ENCODE measurements around the gene ARCN1.

The ARCN1 gene

GRCh38 chr11:118620529-118621070, 48.4 kb downstream of the ARCN1 start:
- no peaks in the 10 kb centered on the region for H3K9me3 ChIP-seq (ENCODE audit: control extremely low read depth in 1 of 5, control insufficient read depth in 4 of 5, insufficient read depth in 2 of 5, low read depth in 1 of 5, low read length in 4 of 5)
- WGBS (ENCODE audit: insufficient coverage): 70% methylated on average over 7 of the region's 7 CpGs
- no peaks in the 10 kb centered on the region for H3K27me3 ChIP-seq (replicated peaks in 2 of 5; ENCODE audit: control insufficient read depth in 4 of 5, insufficient read depth in 5 of 5, low read length in 4 of 5)
- H3K27ac ChIP-seq (ENCODE audit: insufficient read depth in 1 of 2, low read depth in 1 of 2, low read length in 2 of 2, poor library complexity in 1 of 2, severe bottlenecking in 2 of 2): no peak overlapping the region
- peaks cover 0 to 23% (median 19%) of the 10 kb centered on the region in 4 experiments for H3K4me1 ChIP-seq (ENCODE audit: control extremely low read depth in 1 of 4, control insufficient read depth in 4 of 4, insufficient read depth in 4 of 4, low read length in 3 of 4)
- no peaks in the 10 kb centered on the region for H3K36me3 ChIP-seq (ENCODE audit: control insufficient read depth in 4 of 4, insufficient read depth in 4 of 4, low read length in 3 of 4)
- no peak for DNase-seq
- ChIA-PET CTCF (interaction anchor here (1.1 to 8.4 kb wide), 6 partner anchors 8 to 36 kb away, joined by 4 to 55 read pairs (median 18); no protein-coding TSS in a partner anchor), POLR2A (no interaction called here)
- H3K4me3 ChIP-seq (ENCODE audit: control insufficient read depth in 1 of 7, extremely low read depth in 1 of 7, insufficient read depth in 4 of 7, low read depth in 2 of 7, low read length in 6 of 7): peak overlapping the region; percentile 20 to 74 (median 40)

- under 1% methylated on average over 26 of the region's 38 CpGs for WGBS (ENCODE audit: insufficient coverage)
- peaks cover 0 to 26% (median 20%) of the 10 kb centered on the region in 4 experiments for H3K4me1 ChIP-seq (ENCODE audit: control extremely low read depth in 1 of 4, control insufficient read depth in 4 of 4, insufficient read depth in 4 of 4, low read length in 3 of 4)
Observed at GRCh38 chr11:118621071-118621783, 49.0 kb downstream of the ARCN1 start.

GRCh38 chr11:118621784-118622375, 49.7 kb downstream of the ARCN1 start:
- CTCF ChIA-PET: interaction anchor here (0.7 to 8.4 kb wide), 9 partner anchors 10 to 39 kb away, joined by 3 to 55 read pairs (median 4); no protein-coding TSS in a partner anchor
- Histone ChIP-seq H3K9me3 (ENCODE audit: control extremely low read depth in 1 of 5, control insufficient read depth in 4 of 5, insufficient read depth in 2 of 5, low read depth in 1 of 5, low read length in 4 of 5) (no peaks in the 10 kb centered on the region), H3K36me3 (ENCODE audit: control insufficient read depth in 4 of 4, insufficient read depth in 4 of 4, low read length in 3 of 4) (no peaks in the 10 kb centered on the region), H3K4me1 (ENCODE audit: control extremely low read depth in 1 of 4, control insufficient read depth in 4 of 4, insufficient read depth in 4 of 4, low read length in 3 of 4) (peaks cover 0 to 26% (median 20%) of the 10 kb centered on the region in 4 experiments), H3K4me3 (ENCODE audit: control insufficient read depth in 1 of 7, extremely low read depth in 1 of 7, insufficient read depth in 4 of 7, low read depth in 2 of 7, low read length in 6 of 7) (peak overlapping the region in 5 of 7 experiments; percentile 40 to 74 (median 59)), H3K27me3 (replicated peaks in 2 of 5; ENCODE audit: control insufficient read depth in 4 of 5, insufficient read depth in 5 of 5, low read length in 4 of 5) (no peaks in the 10 kb centered on the region), H3K27ac (ENCODE audit: insufficient read depth in 1 of 2, low read depth in 1 of 2, low read length in 2 of 2, poor library complexity in 1 of 2, severe bottlenecking in 2 of 2) (no peak overlapping the region)
- POLR2A ChIA-PET: no interaction called here
- WGBS (ENCODE audit: insufficient coverage): 100% methylated on average over 1 of the region's 4 CpGs
- DNase-seq: no peak

More at GRCh38 chr11:118621071-118621783, 49.0 kb downstream of the ARCN1 start:
- H3K9me3 ChIP-seq (ENCODE audit: control extremely low read depth in 1 of 5, control insufficient read depth in 4 of 5, insufficient read depth in 2 of 5, low read depth in 1 of 5, low read length in 4 of 5): no peaks in the 10 kb centered on the region
- H3K27ac ChIP-seq (ENCODE audit: insufficient read depth in 1 of 2, low read depth in 1 of 2, low read length in 2 of 2, poor library complexity in 1 of 2, severe bottlenecking in 2 of 2): no peak overlapping the region
- no peaks in the 10 kb centered on the region for H3K27me3 ChIP-seq (replicated peaks in 2 of 5; ENCODE audit: control insufficient read depth in 4 of 5, insufficient read depth in 5 of 5, low read length in 4 of 5)
- H3K4me3 ChIP-seq (ENCODE audit: control insufficient read depth in 1 of 7, extremely low read depth in 1 of 7, insufficient read depth in 4 of 7, low read depth in 2 of 7, low read length in 6 of 7): peak overlapping the region; percentile 22 to 74 (median 43)
- peak in 2 of 3 donors; percentile 44 to 55 for DNase-seq
- POLR2A ChIA-PET: no interaction called here
- CTCF ChIA-PET: interaction anchor here (0.7 to 8.4 kb wide), 9 partner anchors 9 to 39 kb away, joined by 3 to 55 read pairs (median 4); no protein-coding TSS in a partner anchor
- no peaks in the 10 kb centered on the region for H3K36me3 ChIP-seq (ENCODE audit: control insufficient read depth in 4 of 4, insufficient read depth in 4 of 4, low read length in 3 of 4)

GRCh38 chr11:118622376-118623268, 50.4 kb downstream of the ARCN1 start:
- Histone ChIP-seq H3K4me1 (ENCODE audit: control extremely low read depth in 1 of 4, control insufficient read depth in 4 of 4, insufficient read depth in 4 of 4, low read length in 3 of 4) (peaks cover 0 to 26% (median 20%) of the 10 kb centered on the region in 4 experiments), H3K27ac (ENCODE audit: insufficient read depth in 1 of 2, low read depth in 1 of 2, low read length in 2 of 2, poor library complexity in 1 of 2, severe bottlenecking in 2 of 2) (no peak overlapping the region)

GRCh38 chr11:118623269-118623655, 51.1 kb downstream of the ARCN1 start:
- no peak for DNase-seq
- ChIA-PET POLR2A (interaction anchor here (0.7 kb wide), 1 partner anchor 10 kb away, joined by 3 read pairs; no protein-coding TSS in a partner anchor), CTCF (interaction anchor here (0.7 to 8.4 kb wide), 4 partner anchors 11 to 30 kb away, joined by 3 to 55 read pairs (median 33); no protein-coding TSS in a partner anchor)
- Histone ChIP-seq H3K27ac (ENCODE audit: insufficient read depth in 1 of 2, low read depth in 1 of 2, low read length in 2 of 2, poor library complexity in 1 of 2, severe bottlenecking in 2 of 2) (no peak overlapping the region), H3K4me3 (ENCODE audit: control insufficient read depth in 1 of 7, extremely low read depth in 1 of 7, insufficient read depth in 4 of 7, low read depth in 2 of 7, low read length in 6 of 7) (no peak overlapping the region), H3K9me3 (ENCODE audit: control extremely low read depth in 1 of 5, control insufficient read depth in 4 of 5, insufficient read depth in 2 of 5, low read depth in 1 of 5, low read length in 4 of 5) (no peaks in the 10 kb centered on the region), H3K4me1 (ENCODE audit: control extremely low read depth in 1 of 4, control insufficient read depth in 4 of 4, insufficient read depth in 4 of 4, low read length in 3 of 4) (peaks cover 0 to 26% (median 20%) of the 10 kb centered on the region in 4 experiments), H3K27me3 (replicated peaks in 2 of 5; ENCODE audit: control insufficient read depth in 4 of 5, insufficient read depth in 5 of 5, low read length in 4 of 5) (no peaks in the 10 kb centered on the region), H3K36me3 (ENCODE audit: control insufficient read depth in 4 of 4, insufficient read depth in 4 of 4, low read length in 3 of 4) (peaks cover 0 to 4% (median 0%) of the 10 kb centered on the region in 4 experiments)
- 94% methylated on average over 4 of the region's 4 CpGs for WGBS (ENCODE audit: insufficient coverage)

More at GRCh38 chr11:118622376-118623268, 50.4 kb downstream of the ARCN1 start:
- ChIA-PET POLR2A (interaction anchor here (0.7 kb wide), 1 partner anchor 9 kb away, joined by 3 read pairs; no protein-coding TSS in a partner anchor), CTCF (interaction anchor here (0.7 to 8.4 kb wide), 7 partner anchors 10 to 36 kb away, joined by 3 to 55 read pairs (median 4); no protein-coding TSS in a partner anchor)
- 79% methylated on average over 8 of the region's 9 CpGs for WGBS (ENCODE audit: insufficient coverage)
- peaks cover 0 to 3% (median 0%) of the 10 kb centered on the region in 4 experiments for H3K36me3 ChIP-seq (ENCODE audit: control insufficient read depth in 4 of 4, insufficient read depth in 4 of 4, low read length in 3 of 4)
- H3K9me3 ChIP-seq (ENCODE audit: control extremely low read depth in 1 of 5, control insufficient read depth in 4 of 5, insufficient read depth in 2 of 5, low read depth in 1 of 5, low read length in 4 of 5): no peaks in the 10 kb centered on the region
- no peak for DNase-seq
- no peak overlapping the region for H3K4me3 ChIP-seq (ENCODE audit: control insufficient read depth in 1 of 7, extremely low read depth in 1 of 7, insufficient read depth in 4 of 7, low read depth in 2 of 7, low read length in 6 of 7)
- no peaks in the 10 kb centered on the region for H3K27me3 ChIP-seq (replicated peaks in 2 of 5; ENCODE audit: control insufficient read depth in 4 of 5, insufficient read depth in 5 of 5, low read length in 4 of 5)

GRCh38 chr11:118625036-118625690, 53.0 kb downstream of the ARCN1 start:
- ChIA-PET CTCF (interaction anchor here (0.8 to 8.4 kb wide), 3 partner anchors 9 to 13 kb away, joined by 3 to 55 read pairs (median 3); no protein-coding TSS in a partner anchor), POLR2A (interaction anchor here (0.5 to 0.6 kb wide), 2 partner anchors 13 to 232 kb away, joined by 3 read pairs; no protein-coding TSS in a partner anchor)
- H3K9me3 ChIP-seq (ENCODE audit: control extremely low read depth in 1 of 5, control insufficient read depth in 4 of 5, insufficient read depth in 2 of 5, low read depth in 1 of 5, low read length in 4 of 5): no peaks in the 10 kb centered on the region
- peaks cover 0 to 17% (median 14%) of the 10 kb centered on the region in 4 experiments for H3K4me1 ChIP-seq (ENCODE audit: control extremely low read depth in 1 of 4, control insufficient read depth in 4 of 4, insufficient read depth in 4 of 4, low read length in 3 of 4)
- peaks cover 0 to 4% (median 0%) of the 10 kb centered on the region in 4 experiments for H3K36me3 ChIP-seq (ENCODE audit: control insufficient read depth in 4 of 4, insufficient read depth in 4 of 4, low read length in 3 of 4)
- WGBS (ENCODE audit: insufficient coverage): 96% methylated on average over 6 of the region's 6 CpGs
- H3K27ac ChIP-seq (ENCODE audit: insufficient read depth in 1 of 2, low read depth in 1 of 2, low read length in 2 of 2, poor library complexity in 1 of 2, severe bottlenecking in 2 of 2): no peak overlapping the region
- H3K27me3 ChIP-seq (replicated peaks in 2 of 5; ENCODE audit: control insufficient read depth in 4 of 5, insufficient read depth in 5 of 5, low read length in 4 of 5): no peaks in the 10 kb centered on the region
- no peak for DNase-seq
- no peak overlapping the region for H3K4me3 ChIP-seq (ENCODE audit: control insufficient read depth in 1 of 7, extremely low read depth in 1 of 7, insufficient read depth in 4 of 7, low read depth in 2 of 7, low read length in 6 of 7)

Data from common myeloid progenitor, CD34-positive (primary cell).